Measurements from ENCODE around the gene COL5A1.
"Not testable (repeated sequence)": the region's sequence is repeated elsewhere in the genome, so short reads cannot be mapped to it uniquely, and the experiment has no call there.

The COL5A1 gene

GRCh38 chr9:134712243-134712642, 70.6 kb downstream of the COL5A1 start:
- DNase-seq, result no peak

- DNase-seq, result no peak
These were observed 71.3 kb downstream of the COL5A1 start for GRCh38 chr9:134712926-134713325.

- not testable (repeated sequence) for DNase-seq
These were observed 73.9 kb downstream of the COL5A1 start for GRCh38 chr9:134715536-134715935.

GRCh38 chr9:134716067-134716466, 74.5 kb downstream of the COL5A1 start:
- DNase-seq, result no peak

GRCh38 chr9:134717056-134717455, 75.5 kb downstream of the COL5A1 start:
- DNase-seq, result no peak

GRCh38 chr9:134717924-134718645, 76.5 kb downstream of the COL5A1 start:
- DNase-seq, result no peak

GRCh38 chr9:134719331-134719730, 77.7 kb downstream of the COL5A1 start:
- no peak for DNase-seq

GRCh38 chr9:134720136-134720753, 78.6 kb downstream of the COL5A1 start:
- DNase-seq, result no peak

GRCh38 chr9:134720796-134721195, 79.2 kb downstream of the COL5A1 start:
- no peak for DNase-seq

- no peak for DNase-seq
These were observed 79.7 kb downstream of the COL5A1 start for GRCh38 chr9:134721344-134721743.

GRCh38 chr9:134722120-134722701, 80.6 kb downstream of the COL5A1 start:
- DNase-seq, result no peak

GRCh38 chr9:134723037-134723436, 81.4 kb downstream of the COL5A1 start:
- no peak for DNase-seq

- no peak for DNase-seq
These were observed 82.0 kb downstream of the COL5A1 start for GRCh38 chr9:134723491-134724190.

- no peak for DNase-seq
These were observed 82.8 kb downstream of the COL5A1 start for GRCh38 chr9:134724202-134724911.

GRCh38 chr9:134724912-134725604, 83.5 kb downstream of the COL5A1 start:
- DNase-seq, result no peak

- DNase-seq, result no peak
These were observed 84.0 kb downstream of the COL5A1 start for GRCh38 chr9:134725605-134725940.

- no peak for DNase-seq
These were observed 84.6 kb downstream of the COL5A1 start for GRCh38 chr9:134726026-134726721.

- no peak for DNase-seq
These were observed 85.1 kb downstream of the COL5A1 start for GRCh38 chr9:134726722-134727034.

GRCh38 chr9:134728021-134728795, 86.6 kb downstream of the COL5A1 start:
- DNase-seq, result no peak

- DNase-seq, result no peak
These were observed 87.3 kb downstream of the COL5A1 start for GRCh38 chr9:134728801-134729495.

Measured in COR-L47 (cell line).